Daoy (cell line): ENCODE results near the gene IFT81. TPM values are rescaled to one million over a fixed set of nuclear protein-coding genes. Genes with fewer than 3 reads are reported as not detected.

Experiments
- total RNA-seq: library from RNA; depleted of rRNA; stranded (reverse); fragments of >200 nt; shearing (Covaris generic); gene quantifications from 2 replicates; pipeline ENCODE4 v1.2.3, GENCODE V29; 2014; rRNA removed

The IFT81 gene
- total RNA-seq, 1 experiment from 2014 or later = 8.9 TPM

Other genes with a start within 250 kb of the IFT81 start
- 47.4 and 49.7 TPM in 2 replicates for gene GLTP, start 243.8 kb upstream of the IFT81 start, total RNA-seq
- 37.3 and 37.9 TPM in 2 replicates for gene TCHP, start 224.1 kb upstream of the IFT81 start, total RNA-seq
- 16.0 and 20.5 TPM in 2 replicates for gene GIT2, start 128.0 kb upstream of the IFT81 start, total RNA-seq
- 90.3 and 101 TPM in 2 replicates for gene ANKRD13A, start 124.9 kb upstream of the IFT81 start, total RNA-seq
- 6.1 and 21.3 TPM in 2 replicates for gene C12orf76, start 75.8 kb upstream of the IFT81 start, total RNA-seq
- 82.2 and 106 TPM in 2 replicates for gene ATP2A2, start 156.9 kb downstream of the IFT81 start, total RNA-seq